Calu3 (cell line): ENCODE measurements around the gene FOXD2. TPM values are rescaled to one million over a fixed set of nuclear protein-coding genes. Genes with fewer than 3 reads are reported as not detected.

Experiments used
- BruUV-seq: library from RNA; stranded (reverse); fragments of 400-500 nt; replicated peaks from 2 replicates; lab custom pipeline; 2021; lab: Mats Ljungman, UMichigan
- CTCF ChIA-PET: fragments of 300-600 bp; sonication (Branson Sonifier 250); formaldehyde crosslinking; loops from one replicate; lab custom pipeline; 2022; ENCODE audit warnings: antibody characterized with exemption; lab: Charles Lee
- DNase-seq: peaks from one replicate; pipeline ENCODE4 v3.0.0; 2022
- H3K27ac Mint-ChIP-seq: one replicate; pipeline ENCODE4 v1.8.0; 2022; ENCODE audit warnings: mixed read lengths; ENCODE audit not compliant: unreplicated experiment
- H3K27me3 Mint-ChIP-seq: one replicate; pipeline ENCODE4 v1.8.0; 2022; ENCODE audit warnings: mixed read lengths; ENCODE audit not compliant: unreplicated experiment
- H3K36me3 Mint-ChIP-seq: one replicate; pipeline ENCODE4 v1.8.0; 2022; ENCODE audit warnings: mild to moderate bottlenecking, moderate library complexity, mixed read lengths; ENCODE audit not compliant: insufficient read depth, unreplicated experiment
- H3K4me1 Mint-ChIP-seq: one replicate; pipeline ENCODE4 v1.8.0; 2022; ENCODE audit warnings: mild to moderate bottlenecking, low read depth, mixed read lengths; ENCODE audit not compliant: unreplicated experiment
- H3K4me3 Mint-ChIP-seq: one replicate; pipeline ENCODE4 v1.8.0; 2022; ENCODE audit warnings: mild to moderate bottlenecking, low read depth, moderate library complexity, mixed read lengths; ENCODE audit not compliant: unreplicated experiment
- H3K9me3 Mint-ChIP-seq: one replicate; pipeline ENCODE4 v1.8.0; 2022; ENCODE audit warnings: low read depth, mixed read lengths; ENCODE audit not compliant: unreplicated experiment
- CTCF ChIP-seq: fragments of 200-600 bp; IDR thresholded peaks from one replicate; pipeline ENCODE4 v1.8.0; 2022; ENCODE audit warnings: antibody characterized with exemption; ENCODE audit not compliant: unreplicated experiment
- intact Hi-C: fragments of 100-400 bp; cut with micrococcal nuclease; formaldehyde crosslinking; loops from one replicate; pipeline ENCODE4 v1.10.0; 2022; ENCODE audit not compliant: unreplicated experiment
- total RNA-seq: library from RNA; stranded (reverse); gene quantifications from 2 replicates; pipeline ENCODE4 v1.2.3, GENCODE V29; 2022

FOXD2 gene
- total RNA-seq, 1 experiment from 2014 or later = 0.68 TPM

- no peak for TF ChIP-seq CTCF
- H3K4me1 Mint-ChIP-seq = no peaks in the 10 kb centered on the region
- no peaks in the 10 kb centered on the region for H3K36me3 Mint-ChIP-seq
- peak overlapping the region; percentile 69 for H3K4me3 Mint-ChIP-seq
- CTCF ChIA-PET = no interaction called here
- peak; percentile 22 for DNase-seq
- H3K27ac Mint-ChIP-seq = no peak overlapping the region
- H3K27me3 Mint-ChIP-seq = peaks cover 51% of the 10 kb centered on the region
- BruUV-seq = no TSS peak
- intact Hi-C loops = no loop called here
- no peaks in the 10 kb centered on the region for H3K9me3 Mint-ChIP-seq
Measured at GRCh38 chr1:47416319-47417169, 21.3 kb upstream of the FOXD2 start.

GRCh38 chr1:47417170-47418044, 20.4 kb upstream of the FOXD2 start:
- intact Hi-C loops = no loop called here
- DNase-seq = no peak
- Mint-ChIP-seq H3K36me3 (no peaks in the 10 kb centered on the region), H3K4me1 (no peaks in the 10 kb centered on the region), H3K27ac (no peak overlapping the region), H3K4me3 (peak overlapping the region; percentile 69), H3K9me3 (no peaks in the 10 kb centered on the region), H3K27me3 (peaks cover 51% of the 10 kb centered on the region)
- CTCF ChIA-PET = interaction anchor here (0.5 kb wide), 1 partner anchor 87 kb away, joined by 8 read pairs; no protein-coding TSS in a partner anchor
- BruUV-seq = no TSS peak
- TF ChIP-seq CTCF = no peak

GRCh38 chr1:47418122-47418521, 19.7 kb upstream of the FOXD2 start:
- no peaks in the 10 kb centered on the region for H3K36me3 Mint-ChIP-seq
- CTCF ChIA-PET = interaction anchor here (0.5 kb wide), 1 partner anchor 86 kb away, joined by 8 read pairs; no protein-coding TSS in a partner anchor
- no peak overlapping the region for H3K4me3 Mint-ChIP-seq
- H3K9me3 Mint-ChIP-seq = no peaks in the 10 kb centered on the region
- H3K27me3 Mint-ChIP-seq = peaks cover 51% of the 10 kb centered on the region
- no TSS peak for BruUV-seq
- intact Hi-C loops = no loop called here
- H3K27ac Mint-ChIP-seq = no peak overlapping the region
- no peak for DNase-seq
- no peak for TF ChIP-seq CTCF
- no peaks in the 10 kb centered on the region for H3K4me1 Mint-ChIP-seq

- CTCF ChIA-PET = interaction anchor here (0.5 kb wide), 1 partner anchor 19 kb away, joined by 3 read pairs; no protein-coding TSS in a partner anchor
- H3K27me3 Mint-ChIP-seq = peaks cover 47% of the 10 kb centered on the region
- no peak overlapping the region for H3K27ac Mint-ChIP-seq
- H3K9me3 Mint-ChIP-seq = no peaks in the 10 kb centered on the region
- TF ChIP-seq CTCF = no peak
- H3K36me3 Mint-ChIP-seq = no peaks in the 10 kb centered on the region
- H3K4me3 Mint-ChIP-seq = no peak overlapping the region
- intact Hi-C loops = no loop called here
- no peak for DNase-seq
- H3K4me1 Mint-ChIP-seq = no peaks in the 10 kb centered on the region
- no TSS peak for BruUV-seq
Measured at GRCh38 chr1:47418681-47419325, 19.0 kb upstream of the FOXD2 start.
